Osteoblast (primary cell): Measurements from ENCODE around the gene RBBP8NL. TPM values are rescaled to one million over a fixed set of nuclear protein-coding genes. Genes with fewer than 3 reads are reported as not detected.

Experiments used
- DNase-seq: peaks from one replicate; pipeline ENCODE4 v3.0.0; 2011; ENCODE audit warnings: low spot score, mixed read lengths; ENCODE audit not compliant: insufficient read length; ENCODE audit errors: missing footprints
- H2AFZ ChIP-seq: 2 replicates; pipeline ENCODE4 v1.6.0; 2011; ENCODE audit warnings: mild to moderate bottlenecking, low read length
- H3K27ac ChIP-seq: 2 replicates; pipeline ENCODE4 v1.5.1; 2011; ENCODE audit warnings: mild to moderate bottlenecking, low read depth, low read length, moderate library complexity
- H3K27me3 ChIP-seq: 2 replicates; pipeline ENCODE4 v1.6.0; 2012; ENCODE audit warnings: mild to moderate bottlenecking, control low read depth, inconsistent platforms, low read length, moderate library complexity; ENCODE audit not compliant: insufficient read depth
- H3K36me3 ChIP-seq: 2 replicates; pipeline ENCODE4 v1.5.1; 2011; ENCODE audit warnings: mild to moderate bottlenecking, low read length, control low read depth, moderate library complexity; ENCODE audit not compliant: insufficient read depth
- H3K4me1 ChIP-seq: 2 replicates; pipeline ENCODE4 v1.5.1; 2011; ENCODE audit warnings: mild to moderate bottlenecking, low read length, control low read depth, moderate library complexity; ENCODE audit not compliant: insufficient read depth
- H3K4me2 ChIP-seq: 2 replicates; pipeline ENCODE4 v1.6.0; 2011; ENCODE audit warnings: mild to moderate bottlenecking, low read length; ENCODE audit not compliant: insufficient read depth
- H3K4me3 ChIP-seq: fragments of 200-600 bp; sonication (generic); 3 replicates; pipeline ENCODE4 v1.5.1; 2012; ENCODE audit warnings: mild to moderate bottlenecking, low read length, inconsistent platforms; ENCODE audit not compliant: insufficient read depth
- H3K79me2 ChIP-seq: 2 replicates; pipeline ENCODE4 v1.6.0; 2012; ENCODE audit warnings: mild to moderate bottlenecking, low read length, control low read depth, inconsistent platforms; ENCODE audit not compliant: insufficient read depth
- H3K9me3 ChIP-seq: 2 replicates; pipeline ENCODE4 v1.5.1; 2011; ENCODE audit warnings: low read depth, low read length, control low read depth
- H4K20me1 ChIP-seq: 2 replicates; pipeline ENCODE4 v1.6.0; 2012; ENCODE audit warnings: mild to moderate bottlenecking, low read length, control low read depth; ENCODE audit not compliant: insufficient read depth
- CTCF ChIP-seq: IDR thresholded peaks from 2 replicates; pipeline ENCODE4 v1.5.1; 2011; ENCODE audit warnings: mild to moderate bottlenecking, low read depth, low read length, moderate library complexity; ENCODE audit errors: extremely low read depth
- total RNA-seq: library from RNA; depleted of rRNA; stranded (reverse); fragments of >200 nt; gene quantifications from 2 replicates; pipeline ENCODE4 v1.2.3, GENCODE V29; 2012

RBBP8NL gene
- total RNA-seq, 1 donor: not detected

GRCh38 chr20:62400541-62400940 is 26.8 kb downstream of the RBBP8NL start:
- H4K20me1 ChIP-seq: peaks cover under 1% of the 10 kb centered on the region
- no peak overlapping the region for H3K4me3 ChIP-seq
- no peaks in the 10 kb centered on the region for H3K4me1 ChIP-seq
- no peak for TF ChIP-seq CTCF
- H3K27me3 ChIP-seq: no peaks in the 10 kb centered on the region
- no peak overlapping the region for H2AFZ ChIP-seq
- no peaks in the 10 kb centered on the region for H3K36me3 ChIP-seq
- H3K4me2 ChIP-seq: no peak overlapping the region
- H3K27ac ChIP-seq: no peak overlapping the region
- no peaks in the 10 kb centered on the region for H3K9me3 ChIP-seq
- DNase-seq: no peak
- H3K79me2 ChIP-seq: peaks cover 6% of the 10 kb centered on the region

DNA sequence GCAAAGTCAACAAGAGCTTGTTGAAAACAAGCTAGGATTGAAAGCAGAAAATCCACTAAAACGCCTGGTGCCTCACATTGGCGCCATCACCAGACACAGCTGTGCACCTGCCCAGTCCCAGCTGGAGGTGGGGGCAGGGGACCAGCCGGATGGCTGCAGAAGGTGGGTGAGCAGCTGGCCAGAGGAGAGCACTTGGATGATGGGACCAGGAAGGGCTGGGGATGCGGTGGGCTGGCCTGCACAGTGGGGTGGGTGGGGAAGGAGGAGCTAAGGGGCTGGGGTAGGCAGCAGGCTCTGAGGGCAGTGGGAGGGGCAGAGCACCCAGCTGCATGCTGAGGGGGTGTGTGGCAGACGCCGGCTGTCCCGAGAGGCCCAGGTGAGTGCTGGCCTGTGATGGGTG is 27.3 kb downstream of the RBBP8NL start:
- no peaks in the 10 kb centered on the region for H3K27me3 ChIP-seq
- no peaks in the 10 kb centered on the region for H4K20me1 ChIP-seq
- H3K79me2 ChIP-seq: peaks cover 3% of the 10 kb centered on the region
- H3K36me3 ChIP-seq: no peaks in the 10 kb centered on the region
- H3K4me2 ChIP-seq: no peak overlapping the region
- H3K4me1 ChIP-seq: no peaks in the 10 kb centered on the region
- no peak overlapping the region for H3K4me3 ChIP-seq
- H3K9me3 ChIP-seq: no peaks in the 10 kb centered on the region
- TF ChIP-seq CTCF: no peak
- H3K27ac ChIP-seq: no peak overlapping the region
- no peak overlapping the region for H2AFZ ChIP-seq
- DNase-seq: no peak

GRCh38 chr20:62398120-62398821 is 29.1 kb downstream of the RBBP8NL start:
- Histone ChIP-seq H3K36me3 (no peaks in the 10 kb centered on the region), H3K79me2 (no peaks in the 10 kb centered on the region), H4K20me1 (no peaks in the 10 kb centered on the region)

More at GRCh38 chr20:62398120-62398821, 29.1 kb downstream of the RBBP8NL start:
- TF ChIP-seq CTCF: no peak
- Histone ChIP-seq H2AFZ (no peak overlapping the region), H3K4me3 (no peak overlapping the region), H3K4me1 (no peaks in the 10 kb centered on the region), H3K27ac (no peak overlapping the region), H3K9me3 (no peaks in the 10 kb centered on the region), H3K27me3 (no peaks in the 10 kb centered on the region), H3K4me2 (no peak overlapping the region)
- DNase-seq: no peak
